MCF 10A (cell line): Measurements from ENCODE around the gene RASA2. TPM values are rescaled to one million over a fixed set of nuclear protein-coding genes. Genes with fewer than 3 reads are reported as not detected.

ENCODE experiments used
- Bru-seq: library from RNA; stranded (reverse); fragments of 400-500 nt; gene quantifications from one replicate; lab custom pipeline; 2021; lab: Mats Ljungman, UMichigan
- BruChase-seq, 2 experiments: library from RNA; stranded (reverse); fragments of 400-500 nt; gene quantifications; one replicate each; lab custom pipeline; 2021; lab: Mats Ljungman, UMichigan
- BruUV-seq: library from RNA; stranded (reverse); fragments of 400-500 nt; replicated peaks from 2 replicates; lab custom pipeline; 2021; lab: Mats Ljungman, UMichigan
- CTCF ChIA-PET: fragments of 300-600 bp; sonication (Branson Sonifier 250); formaldehyde crosslinking; extraction: SDS; loops from one replicate; lab custom pipeline; 2021; ENCODE audit warnings: antibody characterized with exemption, inconsistent platforms; lab: Yijun Ruan, JAX
- POLR2A ChIA-PET: fragments of 300-600, 350-650 bp; sonication (Branson Sonifier 250); formaldehyde crosslinking; extraction: SDS; loops from one replicate; lab custom pipeline; 2020; ENCODE audit warnings: antibody characterized with exemption, inconsistent platforms; lab: Yijun Ruan, JAX
- DNase-seq: peaks from one replicate; pipeline ENCODE4 v3.0.0-alpha.2; 2018; ENCODE audit not compliant: unreplicated experiment
- H3K27ac Mint-ChIP-seq: one replicate; pipeline ENCODE4 v1.8.0; 2022; ENCODE audit warnings: mild to moderate bottlenecking, low read depth, mixed read lengths; ENCODE audit not compliant: unreplicated experiment
- H3K27me3 Mint-ChIP-seq: one replicate; pipeline ENCODE4 v1.8.0; 2022; ENCODE audit warnings: mixed read lengths; ENCODE audit not compliant: insufficient read depth, unreplicated experiment
- H3K36me3 Mint-ChIP-seq: one replicate; pipeline ENCODE4 v1.8.0; 2022; ENCODE audit warnings: mild to moderate bottlenecking, moderate library complexity, mixed read lengths; ENCODE audit not compliant: insufficient read depth, unreplicated experiment
- H3K4me1 Mint-ChIP-seq: one replicate; pipeline ENCODE4 v1.8.0; 2022; ENCODE audit warnings: mixed read lengths; ENCODE audit not compliant: insufficient read depth, unreplicated experiment
- H3K4me3 Mint-ChIP-seq: one replicate; pipeline ENCODE4 v1.8.0; 2022; ENCODE audit warnings: mild to moderate bottlenecking, moderate library complexity, mixed read lengths; ENCODE audit not compliant: unreplicated experiment
- H3K9me3 Mint-ChIP-seq: one replicate; pipeline ENCODE4 v1.8.0; 2022; ENCODE audit warnings: mixed read lengths; ENCODE audit not compliant: unreplicated experiment
- CTCF ChIP-seq: fragments of 200-600 bp; IDR thresholded peaks from one replicate; pipeline ENCODE4 v1.8.0; 2022; ENCODE audit warnings: antibody characterized with exemption, mild to moderate bottlenecking; ENCODE audit not compliant: unreplicated experiment
- intact Hi-C: fragments of 100-400 bp; cut with micrococcal nuclease; formaldehyde crosslinking; loops from 2 replicates; pipeline ENCODE4 v1.14.1; 2022
- long read RNA-seq: library from polyadenylated mRNA; stranded (forward); transcript quantifications from one replicate; pipeline ENCODE4 v2.0.0, GENCODE V29; 2022
- total RNA-seq: library from RNA; stranded (reverse); gene quantifications from 2 replicates; pipeline ENCODE4 v1.2.3, GENCODE V29; 2022

Gene RASA2, protein sequence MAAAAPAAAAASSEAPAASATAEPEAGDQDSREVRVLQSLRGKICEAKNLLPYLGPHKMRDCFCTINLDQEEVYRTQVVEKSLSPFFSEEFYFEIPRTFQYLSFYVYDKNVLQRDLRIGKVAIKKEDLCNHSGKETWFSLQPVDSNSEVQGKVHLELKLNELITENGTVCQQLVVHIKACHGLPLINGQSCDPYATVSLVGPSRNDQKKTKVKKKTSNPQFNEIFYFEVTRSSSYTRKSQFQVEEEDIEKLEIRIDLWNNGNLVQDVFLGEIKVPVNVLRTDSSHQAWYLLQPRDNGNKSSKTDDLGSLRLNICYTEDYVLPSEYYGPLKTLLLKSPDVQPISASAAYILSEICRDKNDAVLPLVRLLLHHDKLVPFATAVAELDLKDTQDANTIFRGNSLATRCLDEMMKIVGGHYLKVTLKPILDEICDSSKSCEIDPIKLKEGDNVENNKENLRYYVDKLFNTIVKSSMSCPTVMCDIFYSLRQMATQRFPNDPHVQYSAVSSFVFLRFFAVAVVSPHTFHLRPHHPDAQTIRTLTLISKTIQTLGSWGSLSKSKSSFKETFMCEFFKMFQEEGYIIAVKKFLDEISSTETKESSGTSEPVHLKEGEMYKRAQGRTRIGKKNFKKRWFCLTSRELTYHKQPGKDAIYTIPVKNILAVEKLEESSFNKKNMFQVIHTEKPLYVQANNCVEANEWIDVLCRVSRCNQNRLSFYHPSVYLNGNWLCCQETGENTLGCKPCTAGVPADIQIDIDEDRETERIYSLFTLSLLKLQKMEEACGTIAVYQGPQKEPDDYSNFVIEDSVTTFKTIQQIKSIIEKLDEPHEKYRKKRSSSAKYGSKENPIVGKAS
- 15.8 and 19.5 TPM in 2 replicates for total RNA-seq
- percentile 90 among the genes with signal in this experiment for Bru-seq, nascent RNA
- BruChase-seq, experiment 1, labeled RNA remaining after a 6-hour chase = percentile 73 among the genes with signal in this experiment
- percentile 90 among the genes with signal in this experiment for BruChase-seq, experiment 2, labeled RNA remaining after a 2-hour chase
- long read RNA-seq, full-length matches to known transcripts = 8 of 17 reads
- long read RNA-seq, partial matches to known transcripts = 1 of 17 reads
- long read RNA-seq, other reads (novel, unspliced or antisense) = 8 of 17 reads

DNA sequence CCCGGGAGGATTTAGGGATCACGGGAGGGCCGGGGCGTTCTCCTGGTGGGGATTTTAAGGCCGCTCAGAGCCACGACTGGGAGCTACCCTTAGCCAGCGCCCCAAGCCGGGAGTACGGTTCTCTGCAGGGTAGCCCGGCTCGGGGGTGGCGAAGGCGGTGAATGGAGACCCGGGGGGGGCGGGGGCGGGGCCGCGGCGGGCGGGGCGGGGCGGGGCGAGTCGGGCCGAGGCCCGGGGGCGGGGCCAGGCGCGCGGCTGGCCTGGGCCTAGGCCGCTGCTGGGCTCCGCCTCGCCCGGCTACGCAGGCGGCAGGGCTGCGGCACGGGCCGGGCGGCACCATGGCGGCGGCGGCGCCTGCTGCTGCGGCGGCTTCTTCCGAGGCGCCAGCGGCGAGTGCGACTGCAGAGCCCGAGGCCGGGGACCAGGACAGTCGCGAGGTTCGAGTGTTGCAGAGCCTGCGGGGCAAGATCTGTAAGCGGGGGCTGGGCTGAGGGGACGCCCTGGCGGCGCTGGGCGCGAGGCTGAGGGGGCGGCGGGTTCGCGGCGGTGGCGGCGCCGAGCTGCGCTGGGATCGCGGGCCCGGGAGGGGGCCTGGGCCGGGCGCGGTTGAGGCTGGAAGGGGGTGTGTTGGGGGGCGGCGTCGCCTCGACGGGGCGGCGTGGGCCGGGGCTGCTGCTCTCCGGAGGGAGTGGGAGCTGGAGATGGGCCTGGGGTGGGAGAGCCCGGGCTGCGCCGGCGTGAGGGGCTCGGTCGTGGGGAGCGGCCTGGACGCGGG is at the start of gene RASA2:
TSS of gene RASA2 (plus strand) at position 282 of the 775 bp plus-strand sequence. CDS start at position 339, 57 bp downstream.
- peak within 1 kb of the TSS; percentile 85 for H3K27ac Mint-ChIP-seq
- peak within 1 kb of the TSS; percentile 88 for H3K4me3 Mint-ChIP-seq
- H3K36me3 Mint-ChIP-seq = peaks cover 8% of the 10 kb centered on the region
- CTCF ChIA-PET = interaction anchor here (0.5 to 2.2 kb wide), 12 partner anchors 13 to 1349 kb away, joined by 3 to 5 read pairs (median 4); no protein-coding TSS in a partner anchor
- POLR2A ChIA-PET = interaction anchor here (0.6 to 2.8 kb wide), 32 partner anchors 10 to 541 kb away, joined by 3 to 23 read pairs (median 6); no protein-coding TSS in a partner anchor
- H3K9me3 Mint-ChIP-seq = no peaks in the 10 kb centered on the region
- BruUV-seq = no TSS peak
- intact Hi-C loops = loop anchor here (5.0 kb wide), 1 partner anchor 45 kb away; no protein-coding TSS in a partner anchor
- H3K27me3 Mint-ChIP-seq = no peaks in the 10 kb centered on the region
- DNase-seq = no peak
- no peak for TF ChIP-seq CTCF
- peaks cover 57% of the 10 kb centered on the region for H3K4me1 Mint-ChIP-seq

DNA sequence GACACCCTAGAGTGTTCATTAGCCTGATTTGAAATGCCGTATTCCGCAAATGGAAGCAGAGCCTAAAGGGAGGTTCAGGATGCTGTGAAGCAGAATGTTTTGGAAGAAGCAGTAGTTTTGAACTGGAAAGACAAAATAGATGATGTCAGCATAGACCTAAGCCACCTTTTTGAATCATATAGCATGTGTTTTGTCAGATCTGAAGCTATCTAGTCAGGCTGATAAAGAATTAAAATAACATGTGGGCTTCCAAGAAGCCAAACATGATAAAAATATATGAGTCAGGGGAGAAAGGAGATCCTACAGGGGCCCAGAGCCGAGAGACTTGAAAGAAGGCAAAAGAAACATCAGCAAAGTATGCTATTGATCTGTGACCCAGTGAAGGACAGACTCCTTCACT is 47.2 kb upstream of the RASA2 start:
- Mint-ChIP-seq H3K27ac (peak overlapping the region; percentile 76), H3K9me3 (no peaks in the 10 kb centered on the region), H3K36me3 (peaks cover 86% of the 10 kb centered on the region), H3K4me3 (no peak overlapping the region), H3K27me3 (no peaks in the 10 kb centered on the region), H3K4me1 (peaks cover 18% of the 10 kb centered on the region)
- TF ChIP-seq CTCF = no peak
- ChIA-PET CTCF (interaction anchor here (0.6 to 6.1 kb wide), 9 partner anchors 11 to 474 kb away, joined by 3 to 109 read pairs (median 10); no protein-coding TSS in a partner anchor), POLR2A (interaction anchor here (0.7 to 3.9 kb wide), 7 partner anchors 11 to 136 kb away, joined by 3 to 43 read pairs (median 5); partner anchors contain the start of gene ZBTB38)
- no peak for DNase-seq
- no TSS peak for BruUV-seq
- intact Hi-C loops = no loop called here

GRCh38 chr3:141440942-141441341 is 45.9 kb upstream of the RASA2 start:
- Mint-ChIP-seq H3K27me3 (no peaks in the 10 kb centered on the region), H3K9me3 (no peaks in the 10 kb centered on the region), H3K4me1 (peaks cover 18% of the 10 kb centered on the region), H3K36me3 (peaks cover 92% of the 10 kb centered on the region), H3K4me3 (no peak overlapping the region), H3K27ac (peak overlapping the region; percentile 64)
- intact Hi-C loops = loop anchor here (1.0 kb wide), 1 partner anchor 80 kb away; no protein-coding TSS in a partner anchor
- BruUV-seq = no TSS peak
- TF ChIP-seq CTCF = no peak
- ChIA-PET CTCF (interaction anchor here (0.6 to 6.1 kb wide), 24 partner anchors 9 to 204 kb away, joined by 3 to 109 read pairs (median 6); no protein-coding TSS in a partner anchor), POLR2A (interaction anchor here (1.0 to 3.9 kb wide), 6 partner anchors 14 to 129 kb away, joined by 3 to 43 read pairs (median 7); partner anchors contain the start of gene ZBTB38)
- DNase-seq = no peak
